ENCODE results near the gene BHLHA9. TPM values are rescaled to one million over a fixed set of nuclear protein-coding genes. Genes with fewer than 3 reads are reported as not detected.

The BHLHA9 gene
- total RNA-seq, 1 donor from 2014 or later = not detected

GRCh38 chr17:1271030-1271423 lies 783 bp downstream of the BHLHA9 start:
- Histone ChIP-seq H3K27ac (no peak overlapping the region), H3K27me3 (no peaks in the 10 kb centered on the region), H3K4me1 (peaks cover 0 to 6% of the 10 kb centered on the region in 2 donors), H3K4me3 (no peak overlapping the region), H3K36me3 (no peaks in the 10 kb centered on the region), H3K9me3 (no peaks in the 10 kb centered on the region)
- no peak for DNase-seq (ENCODE audit: low spot score in 2 of 2)
- no peak for TF ChIP-seq CTCF (IDR thresholded peaks at IDR 0.05)
- intact Hi-C loops (cut with DNase I) = no loop called here

- H3K27me3 ChIP-seq = no peaks in the 10 kb centered on the region
- H3K4me1 ChIP-seq = peaks cover 0 to 6% of the 10 kb centered on the region in 2 donors
- H3K27ac ChIP-seq = no peak overlapping the region
- intact Hi-C loops (cut with DNase I) = no loop called here
- no peak overlapping the region for H3K4me3 ChIP-seq
- no peaks in the 10 kb centered on the region for H3K36me3 ChIP-seq
- H3K9me3 ChIP-seq = no peaks in the 10 kb centered on the region
- TF ChIP-seq CTCF (IDR thresholded peaks at IDR 0.05) = no peak
- DNase-seq (ENCODE audit: low spot score in 2 of 2) = no peak
These were observed 1.2 kb downstream of the BHLHA9 start for GRCh38 chr17:1271441-1271840.

- Histone ChIP-seq H3K27ac (no peak overlapping the region), H3K27me3 (no peaks in the 10 kb centered on the region), H3K4me3 (no peak overlapping the region), H3K4me1 (peaks cover 0 to 6% of the 10 kb centered on the region in 2 donors), H3K9me3 (no peaks in the 10 kb centered on the region), H3K36me3 (no peaks in the 10 kb centered on the region)
- DNase-seq (ENCODE audit: low spot score in 2 of 2) = no peak
- intact Hi-C loops (cut with DNase I) = no loop called here
- no peak for TF ChIP-seq CTCF (IDR thresholded peaks at IDR 0.05)
These were observed 2.5 kb downstream of the BHLHA9 start for GRCh38 chr17:1272701-1273100.

GRCh38 chr17:1273492-1274244 lies 3.4 kb downstream of the BHLHA9 start:
- intact Hi-C loops (cut with DNase I) = no loop called here
- H3K9me3 ChIP-seq = no peaks in the 10 kb centered on the region
- DNase-seq (ENCODE audit: low spot score in 2 of 2) = no peak
- TF ChIP-seq CTCF (IDR thresholded peaks at IDR 0.05) = no peak
- no peak overlapping the region for H3K4me3 ChIP-seq
- no peaks in the 10 kb centered on the region for H3K27me3 ChIP-seq
- no peak overlapping the region for H3K27ac ChIP-seq
- peaks cover 2 to 6% of the 10 kb centered on the region in 2 donors for H3K4me1 ChIP-seq
- H3K36me3 ChIP-seq = no peaks in the 10 kb centered on the region

- Histone ChIP-seq H3K27ac (no peak overlapping the region), H3K36me3 (no peaks in the 10 kb centered on the region), H3K4me1 (peaks cover 6 to 7% of the 10 kb centered on the region in 2 donors), H3K9me3 (no peaks in the 10 kb centered on the region), H3K4me3 (no peak overlapping the region), H3K27me3 (no peaks in the 10 kb centered on the region)
- TF ChIP-seq CTCF (IDR thresholded peaks at IDR 0.05) = no peak
- no peak for DNase-seq (ENCODE audit: low spot score in 2 of 2)
- intact Hi-C loops (cut with DNase I) = no loop called here
These were observed 4.0 kb downstream of the BHLHA9 start for GRCh38 chr17:1274245-1274608.
